Spleen (tissue), 11 donors: ENCODE data around the gene RAD9A. TPM values are rescaled to one million over a fixed set of nuclear protein-coding genes. Genes with fewer than 3 reads are reported as not detected.

Source experiments
- DNase-seq: peaks from one replicate; pipeline ENCODE4 v3.0.0-alpha.2; 2020
- H3K27ac ChIP-seq, 8 donors: fragments of 200-600 bp; sonication (generic) in 7 of 8; 1 replicate in 4 of 8; 2 replicates in 4 of 8; pipeline versions ENCODE4 v1.5.0 to v1.8.0; 2016 to 2021; ENCODE audit warnings: inconsistent platforms in 4 of 8, mild to moderate bottlenecking in 4 of 8, moderate library complexity in 1 of 8
- H3K27me3 ChIP-seq, 7 donors: fragments of 200-600 bp; sonication (generic) in 6 of 7; replicated peaks in 1 of 7; 1 replicate in 4 of 7; 2 replicates in 3 of 7; pipeline versions ENCODE4 v1.5.0 to v1.8.0; 2016 to 2021; ENCODE audit warnings: inconsistent platforms in 3 of 7, mild to moderate bottlenecking in 1 of 7
- H3K36me3 ChIP-seq, 6 donors: fragments of 200-600 bp; sonication (generic) in 5 of 6; 1 replicate in 4 of 6; 2 replicates in 2 of 6; pipeline versions ENCODE4 v1.5.0 to v1.8.0; 2016 to 2021; ENCODE audit warnings: inconsistent platforms in 2 of 6
- H3K4me1 ChIP-seq, 6 donors: fragments of 200-600 bp; sonication (generic) in 5 of 6; 1 replicate in 3 of 6; 2 replicates in 3 of 6; pipeline versions ENCODE4 v1.5.0 to v1.8.0; 2016 to 2021; ENCODE audit warnings: inconsistent platforms in 3 of 6
- H3K4me3 ChIP-seq, 8 donors: fragments of 200-600 bp; sonication (generic) in 7 of 8; 1 replicate in 4 of 8; 2 replicates in 4 of 8; pipeline versions ENCODE4 v1.5.0 to v1.8.0; 2016 to 2021; ENCODE audit warnings: inconsistent platforms in 4 of 8, mild to moderate bottlenecking in 4 of 8, moderate library complexity in 2 of 8
- H3K9me3 ChIP-seq, 8 donors: fragments of 200-600 bp; sonication (generic) in 7 of 8; 1 replicate in 4 of 8; 2 replicates in 4 of 8; pipeline versions ENCODE4 v1.5.0 to v1.8.0; 2016 to 2021; ENCODE audit warnings: inconsistent platforms in 4 of 8
- POLR2A ChIP-seq, 3 donors: fragments of 450-650 bp; IDR thresholded peaks; one replicate each; pipeline ENCODE4 v1.5.1; 2017; ENCODE audit warnings: antibody characterized with exemption in 3 of 3, mild to moderate bottlenecking in 1 of 3
- POLR2AphosphoS5 ChIP-seq, 3 donors: sonication (generic); formaldehyde crosslinking; IDR thresholded peaks; one replicate each; pipeline ENCODE4 v1.5.1; 2017; ENCODE audit warnings: antibody characterized with exemption in 3 of 3
- WGBS, 5 donors: extraction: QIAGEN DNeasy Blood & Tissue Kit in 3 of 5; methylation state at CpG; one replicate each; pipeline versions ENCODE4 v1.1.5 to v1.1.7; 2013 to 2018; 5-methylcytosine and 5-hydroxymethylcytosine counted together
- intact Hi-C: fragments of 100-400 bp; cut with DNase I; formaldehyde crosslinking; loops from one replicate; pipeline ENCODE4 v1.15.0; 2023; ENCODE audit warnings: low total_unique reads
- polyA plus RNA-seq, 3 donors: library from polyadenylated mRNA; stranded (reverse); fragments of 200-250 nt; gene quantifications; one replicate each; pipeline ENCODE4 v1.2.1, GENCODE V29; 2013
- total RNA-seq, 7 donors: library from RNA; depleted of rRNA in 3 of 7; stranded (reverse); fragments of >200 nt in 3 of 7; fragmentation: NEBNext Ultra II Directional in 4 of 7; extraction: Animal tissue kit (Norgen Biotek cat#: 25700) in 4 of 7; gene quantifications; one replicate each; pipeline versions ENCODE4 v1.1.0 to v1.2.1, GENCODE V29; 2016 to 2021
- TF ChIP-seq, protein P1 (sequence below), 11 experiments: fragments of 200-600 bp in 7 of 11; fragments of 450-650 bp in 4 of 11; sonication (generic) in 4 of 11; IDR thresholded peaks in 8 of 11; conservative IDR thresholded peaks in 3 of 11; 1 replicate in 7 of 11; 2 replicates in 4 of 11; pipeline versions ENCODE4 v1.4.0 to v1.8.0; 2016 to 2021; ENCODE audit warnings: antibody characterized with exemption in 11 of 11, inconsistent platforms in 4 of 11, mild to moderate bottlenecking in 1 of 11
- donor health status: healthy with polysubstance abuse.
- donor health status: DM: no; HTN: no; CAD: no; lungs with moderate emphysema.
- donor health status: DM: no; HTN: no; CAD: no.
- donor health status: Bipolar disorder and iron deficiency.
- donor health status: healthy.
- donor health status: DM: no; HTN: no; CAD: no.
- donor health status: DM: yes; HTN: yes; CAD: no.

RAD9A gene
- total and polyA plus RNA-seq, 10 donors, result 18.2 to 44.8 (median 30.1) TPM

DNA sequence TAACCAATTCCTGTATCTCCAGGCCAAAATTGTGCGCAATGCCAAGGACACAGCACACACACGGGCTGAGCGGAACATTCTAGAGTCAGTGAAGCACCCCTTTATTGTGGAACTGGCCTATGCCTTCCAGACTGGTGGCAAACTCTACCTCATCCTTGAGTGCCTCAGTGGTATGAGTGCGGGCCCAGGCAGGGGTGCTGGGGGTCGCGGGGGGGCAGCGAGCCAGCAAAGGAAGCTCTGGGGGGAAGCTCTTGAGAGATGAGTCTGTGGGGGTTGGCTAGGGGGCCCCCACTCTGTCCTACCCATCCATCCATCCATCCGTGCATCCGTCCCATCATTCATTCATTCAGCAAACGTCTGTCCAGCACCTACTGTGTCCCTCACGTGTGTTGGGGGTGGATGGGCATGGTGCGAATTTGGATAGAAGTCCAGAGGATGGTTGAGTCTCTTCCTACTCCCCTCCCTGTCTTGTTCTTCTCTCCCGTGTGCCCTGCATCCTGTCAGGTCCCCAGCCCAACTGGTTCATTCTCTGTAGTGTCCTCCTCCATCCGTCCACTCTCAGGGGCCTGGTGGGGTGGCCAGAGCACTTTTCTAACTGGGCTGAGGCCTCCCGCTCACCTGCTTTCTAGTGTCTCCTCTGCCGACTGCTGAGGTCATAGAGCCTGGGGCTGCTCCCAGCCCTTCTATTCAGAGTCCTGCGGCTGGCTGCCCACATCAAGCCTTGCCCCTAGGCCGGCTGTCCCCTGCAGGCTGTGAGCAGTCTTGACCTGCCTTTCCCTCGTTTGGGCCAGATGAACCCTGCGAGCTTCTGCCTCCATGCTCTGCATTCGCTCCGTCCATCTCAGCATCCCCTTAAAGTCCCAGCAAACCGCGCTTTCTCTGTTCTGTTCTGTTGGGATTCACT, 39.8 kb downstream of the RAD9A start:
- Histone ChIP-seq H3K4me3 (no peak overlapping the region), H3K36me3 (peaks cover 6 to 75% (median 54%) of the 10 kb centered on the region in 6 donors), H3K27me3 (no peaks in the 10 kb centered on the region), H3K27ac (peak overlapping the region in 1 of 8 donors; percentile 2), H3K4me1 (peaks cover 31 to 91% (median 76%) of the 10 kb centered on the region in 6 donors), H3K9me3 (no peaks in the 10 kb centered on the region)
- no peak for DNase-seq
- TF ChIP-seq, protein P1, sequence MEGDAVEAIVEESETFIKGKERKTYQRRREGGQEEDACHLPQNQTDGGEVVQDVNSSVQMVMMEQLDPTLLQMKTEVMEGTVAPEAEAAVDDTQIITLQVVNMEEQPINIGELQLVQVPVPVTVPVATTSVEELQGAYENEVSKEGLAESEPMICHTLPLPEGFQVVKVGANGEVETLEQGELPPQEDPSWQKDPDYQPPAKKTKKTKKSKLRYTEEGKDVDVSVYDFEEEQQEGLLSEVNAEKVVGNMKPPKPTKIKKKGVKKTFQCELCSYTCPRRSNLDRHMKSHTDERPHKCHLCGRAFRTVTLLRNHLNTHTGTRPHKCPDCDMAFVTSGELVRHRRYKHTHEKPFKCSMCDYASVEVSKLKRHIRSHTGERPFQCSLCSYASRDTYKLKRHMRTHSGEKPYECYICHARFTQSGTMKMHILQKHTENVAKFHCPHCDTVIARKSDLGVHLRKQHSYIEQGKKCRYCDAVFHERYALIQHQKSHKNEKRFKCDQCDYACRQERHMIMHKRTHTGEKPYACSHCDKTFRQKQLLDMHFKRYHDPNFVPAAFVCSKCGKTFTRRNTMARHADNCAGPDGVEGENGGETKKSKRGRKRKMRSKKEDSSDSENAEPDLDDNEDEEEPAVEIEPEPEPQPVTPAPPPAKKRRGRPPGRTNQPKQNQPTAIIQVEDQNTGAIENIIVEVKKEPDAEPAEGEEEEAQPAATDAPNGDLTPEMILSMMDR (IDR thresholded peaks at IDR 0.05 in 8 of 11, conservative IDR thresholded peaks at IDR 0.05 in 3 of 11), result no peak
- no peak for TF ChIP-seq POLR2A (IDR thresholded peaks at IDR 0.05)
- TF ChIP-seq POLR2AphosphoS5 (IDR thresholded peaks at IDR 0.05), result peak in 2 of 3 donors; percentile 34 to 64
- intact Hi-C loops, result no loop called here
- WGBS, 5 donors, result 86 to 94% (median 92%) methylated on average over 22 to 24 of the region's 24 CpGs

DNA sequence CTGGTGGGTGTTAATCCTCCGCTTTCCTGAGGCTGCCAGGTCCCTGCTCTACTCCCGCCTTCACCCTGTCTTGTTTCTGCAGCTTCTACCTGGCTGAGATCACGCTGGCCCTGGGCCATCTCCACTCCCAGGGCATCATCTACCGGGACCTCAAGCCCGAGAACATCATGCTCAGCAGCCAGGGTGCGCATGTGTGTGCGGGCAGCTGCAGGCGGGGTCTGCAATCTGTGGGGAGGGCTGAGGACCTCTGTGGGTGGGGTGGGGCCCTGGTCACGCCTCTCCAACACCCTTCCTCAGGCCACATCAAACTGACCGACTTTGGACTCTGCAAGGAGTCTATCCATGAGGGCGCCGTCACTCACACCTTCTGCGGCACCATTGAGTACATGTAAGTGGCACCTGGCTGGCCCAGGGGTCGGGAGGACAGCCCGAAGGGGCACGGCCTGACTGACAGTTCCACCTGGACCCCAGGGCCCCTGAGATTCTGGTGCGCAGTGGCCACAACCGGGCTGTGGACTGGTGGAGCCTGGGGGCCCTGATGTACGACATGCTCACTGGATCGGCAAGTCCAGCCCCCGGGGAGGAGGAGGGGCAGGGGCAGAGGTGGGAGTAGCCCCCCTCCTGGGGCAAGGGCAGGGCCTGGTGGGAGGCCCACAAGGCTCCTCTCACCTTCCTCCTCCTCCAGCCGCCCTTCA, 41.0 kb downstream of the RAD9A start:
- H3K4me1 ChIP-seq, result peaks cover 26 to 96% (median 80%) of the 10 kb centered on the region in 6 donors
- TF ChIP-seq POLR2AphosphoS5 (IDR thresholded peaks at IDR 0.05), result peak; percentile 24 to 84 (median 64)
- TF ChIP-seq, protein P1 (IDR thresholded peaks at IDR 0.05 in 8 of 11, conservative IDR thresholded peaks at IDR 0.05 in 3 of 11), result no peak
- TF ChIP-seq POLR2A (IDR thresholded peaks at IDR 0.05), result no peak
- no peaks in the 10 kb centered on the region for H3K9me3 ChIP-seq
- H3K36me3 ChIP-seq, result peaks cover 6 to 86% (median 54%) of the 10 kb centered on the region in 6 donors
- no peaks in the 10 kb centered on the region for H3K27me3 ChIP-seq
- peak overlapping the region in 6 of 8 donors; percentile 28 to 97 (median 91) for H3K27ac ChIP-seq
- H3K4me3 ChIP-seq, result no peak overlapping the region
- intact Hi-C loops, result no loop called here
- WGBS, 5 donors, result 82 to 89% (median 86%) methylated on average over 11 to 22 of the region's 22 CpGs
- peak; percentile 80 for DNase-seq

DNA sequence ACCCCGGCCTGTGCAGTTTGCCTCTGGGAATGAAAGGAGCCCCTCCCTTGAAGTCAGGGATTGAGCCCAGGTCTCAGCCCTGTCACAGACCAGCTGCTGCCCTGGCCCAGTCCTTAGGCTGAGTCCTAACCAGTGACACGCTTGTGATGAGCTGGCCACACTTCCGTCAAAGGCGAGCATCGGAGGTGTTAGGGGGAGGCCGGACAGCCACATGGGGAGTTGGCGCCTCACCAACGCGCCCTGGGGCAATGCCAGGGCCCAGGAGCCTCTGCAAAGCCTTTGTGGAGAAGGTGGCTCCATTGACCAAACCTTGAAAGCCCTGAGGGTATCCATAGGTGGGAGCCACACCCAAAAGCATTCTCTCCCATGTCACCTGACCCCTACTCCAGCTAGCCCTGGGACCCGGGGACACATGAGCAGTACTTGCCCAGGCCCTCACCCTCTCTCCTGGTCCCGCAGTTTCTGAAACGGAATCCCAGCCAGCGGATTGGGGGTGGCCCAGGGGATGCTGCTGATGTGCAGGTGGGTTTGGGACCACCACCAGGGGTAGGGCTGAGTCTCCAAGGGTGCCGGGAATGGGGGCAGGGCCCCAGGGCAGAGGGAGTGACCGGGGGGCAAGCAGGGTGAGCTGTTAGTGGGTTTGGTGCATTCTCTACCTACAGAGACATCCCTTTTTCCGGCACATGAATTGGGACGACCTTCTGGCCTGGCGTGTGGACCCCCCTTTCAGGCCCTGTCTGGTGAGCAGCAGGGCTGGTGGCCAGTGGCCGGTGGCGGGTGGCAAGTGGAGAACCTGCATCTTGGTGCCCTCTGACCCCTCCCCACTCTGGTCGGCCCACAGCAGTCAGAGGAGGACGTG, 42.0 kb downstream of the RAD9A start:
- TF ChIP-seq, protein P1 (IDR thresholded peaks at IDR 0.05 in 8 of 11, conservative IDR thresholded peaks at IDR 0.05 in 3 of 11), result no peak
- TF ChIP-seq POLR2AphosphoS5 (IDR thresholded peaks at IDR 0.05) (peak; percentile 17 to 55 (median 45)), POLR2A (IDR thresholded peaks at IDR 0.05) (no peak)
- intact Hi-C loops, result no loop called here
- Histone ChIP-seq H3K4me3 (peak overlapping the region in 1 of 8 donors; percentile 95), H3K27me3 (no peaks in the 10 kb centered on the region), H3K36me3 (peaks cover 6 to 96% (median 56%) of the 10 kb centered on the region in 6 donors), H3K9me3 (no peaks in the 10 kb centered on the region), H3K27ac (peak overlapping the region in 7 of 8 donors; percentile 28 to 97 (median 87)), H3K4me1 (peaks cover 28 to 100% (median 83%) of the 10 kb centered on the region in 6 donors)
- 64 to 81% (median 78%) methylated on average over 19 to 22 of the region's 22 CpGs for WGBS, 5 donors
- DNase-seq, result peak; percentile 80
